ENCODE measurements around the gene TFAP2C.

The TFAP2C gene

GRCh38 chr20:56687061-56687460 lies 58.0 kb downstream of the TFAP2C start:
- H3K4me3 ChIP-seq (ENCODE audit: low read depth, low read length) = no peak overlapping the region
- DNase-seq (ENCODE audit: low read depth) = no peak
- TF ChIP-seq CTCF (IDR thresholded peaks at IDR 0.05; ENCODE audit: control insufficient read depth, extremely low read depth, insufficient read depth) = no peak

GRCh38 chr20:56688106-56688505 lies 59.0 kb downstream of the TFAP2C start:
- H3K4me3 ChIP-seq (ENCODE audit: low read depth, low read length) = no peak overlapping the region
- no peak for TF ChIP-seq CTCF (IDR thresholded peaks at IDR 0.05; ENCODE audit: control insufficient read depth, extremely low read depth, insufficient read depth)
- DNase-seq (ENCODE audit: low read depth) = no peak

Data from LNCaP clone FGC (cell line).